Measurements from ENCODE around the gene TMEM185B. TPM values are rescaled to one million over a fixed set of nuclear protein-coding genes. Genes with fewer than 3 reads are reported as not detected.

TMEM185B gene
- total and polyA plus RNA-seq, 10 donors, result 3.9 to 35.6 (median 22.5) TPM

GRCh38 chr2:120238728-120239487 lies 15.7 kb upstream of the TMEM185B start:
- Histone ChIP-seq H3K27ac (peak overlapping the region in 4 of 8 donors; percentile 10 to 55 (median 36)), H3K9me3 (peaks cover 0 to 7% (median 2%) of the 10 kb centered on the region in 8 donors), H3K4me3 (no peak overlapping the region), H3K27me3 (replicated peaks in 1 of 7) (no peaks in the 10 kb centered on the region), H3K36me3 (no peaks in the 10 kb centered on the region), H3K4me1 (peaks cover 0 to 22% (median 9%) of the 10 kb centered on the region in 6 donors)
- 77 to 83% (median 81%) methylated on average over 20 to 22 of the region's 22 CpGs for WGBS, 5 donors
- no peak for TF ChIP-seq POLR2A (IDR thresholded peaks at IDR 0.05)
- TF ChIP-seq POLR2AphosphoS5 (IDR thresholded peaks at IDR 0.05), result peak in 2 of 3 donors; percentile 42 to 43
- TF ChIP-seq CTCF (IDR thresholded peaks at IDR 0.05 in 8 of 11, conservative IDR thresholded peaks at IDR 0.05 in 3 of 11), result no peak
- intact Hi-C loops (cut with DNase I; ENCODE audit: low total_unique reads), result no loop called here
- peak; percentile 78 for DNase-seq

- H3K4me1 ChIP-seq, result peaks cover 8 to 36% (median 19%) of the 10 kb centered on the region in 6 donors
- intact Hi-C loops (cut with DNase I; ENCODE audit: low total_unique reads), result no loop called here
- no peaks in the 10 kb centered on the region for H3K27me3 ChIP-seq (replicated peaks in 1 of 7)
Observed at GRCh38 chr2:120237491-120237902, 14.3 kb upstream of the TMEM185B start.

GRCh38 chr2:120236791-120237190 lies 13.6 kb upstream of the TMEM185B start:
- no peaks in the 10 kb centered on the region for H3K36me3 ChIP-seq
- no peak overlapping the region for H3K4me3 ChIP-seq
- intact Hi-C loops (cut with DNase I; ENCODE audit: low total_unique reads), result no loop called here
- H3K4me1 ChIP-seq, result peaks cover 8 to 40% (median 23%) of the 10 kb centered on the region in 6 donors
- 75 to 98% (median 84%) methylated on average over 5 of the region's 5 CpGs for WGBS, 5 donors
- peak; percentile 61 for DNase-seq
- no peak overlapping the region for H3K27ac ChIP-seq
- no peak for TF ChIP-seq POLR2A (IDR thresholded peaks at IDR 0.05)
- no peak for TF ChIP-seq POLR2AphosphoS5 (IDR thresholded peaks at IDR 0.05)
- no peak for TF ChIP-seq CTCF (IDR thresholded peaks at IDR 0.05 in 8 of 11, conservative IDR thresholded peaks at IDR 0.05 in 3 of 11)
- H3K9me3 ChIP-seq, result no peaks in the 10 kb centered on the region
- H3K27me3 ChIP-seq (replicated peaks in 1 of 7), result no peaks in the 10 kb centered on the region

More at GRCh38 chr2:120237491-120237902, 14.3 kb upstream of the TMEM185B start:
- Histone ChIP-seq H3K9me3 (no peaks in the 10 kb centered on the region), H3K4me3 (no peak overlapping the region), H3K36me3 (no peaks in the 10 kb centered on the region), H3K27ac (no peak overlapping the region)
- no peak for TF ChIP-seq POLR2AphosphoS5 (IDR thresholded peaks at IDR 0.05)
- TF ChIP-seq CTCF (IDR thresholded peaks at IDR 0.05 in 8 of 11, conservative IDR thresholded peaks at IDR 0.05 in 3 of 11), result no peak
- TF ChIP-seq POLR2A (IDR thresholded peaks at IDR 0.05), result no peak
- DNase-seq, result peak; percentile 64
- WGBS, 5 donors, result 79 to 89% (median 86%) methylated on average over 9 to 10 of the region's 10 CpGs

- peak; percentile 68 for DNase-seq
- no peak overlapping the region for H3K4me3 ChIP-seq
- intact Hi-C loops (cut with DNase I; ENCODE audit: low total_unique reads), result no loop called here
- 86 to 95% (median 92%) methylated on average over 6 to 10 of the region's 10 CpGs for WGBS, 5 donors
- no peaks in the 10 kb centered on the region for H3K9me3 ChIP-seq
- H3K36me3 ChIP-seq, result no peaks in the 10 kb centered on the region
- no peaks in the 10 kb centered on the region for H3K27me3 ChIP-seq (replicated peaks in 1 of 7)
- TF ChIP-seq POLR2AphosphoS5 (IDR thresholded peaks at IDR 0.05) (no peak), POLR2A (IDR thresholded peaks at IDR 0.05) (no peak), CTCF (IDR thresholded peaks at IDR 0.05 in 8 of 11, conservative IDR thresholded peaks at IDR 0.05 in 3 of 11) (no peak)
- H3K27ac ChIP-seq, result no peak overlapping the region
- peaks cover 13 to 42% (median 28%) of the 10 kb centered on the region in 6 donors for H3K4me1 ChIP-seq
Observed at GRCh38 chr2:120236316-120236715, 13.1 kb upstream of the TMEM185B start.
